ENCODE results near the gene CASP2. TPM values are rescaled to one million over a fixed set of nuclear protein-coding genes. Genes with fewer than 3 reads are reported as not detected.
"Not testable (repeated sequence)": the region's sequence is repeated elsewhere in the genome, so short reads cannot be mapped to it uniquely, and the experiment has no call there.

The CASP2 gene
- total RNA-seq, 2 donors from 2014 or later: 29.9 to 39.4 TPM

DNA sequence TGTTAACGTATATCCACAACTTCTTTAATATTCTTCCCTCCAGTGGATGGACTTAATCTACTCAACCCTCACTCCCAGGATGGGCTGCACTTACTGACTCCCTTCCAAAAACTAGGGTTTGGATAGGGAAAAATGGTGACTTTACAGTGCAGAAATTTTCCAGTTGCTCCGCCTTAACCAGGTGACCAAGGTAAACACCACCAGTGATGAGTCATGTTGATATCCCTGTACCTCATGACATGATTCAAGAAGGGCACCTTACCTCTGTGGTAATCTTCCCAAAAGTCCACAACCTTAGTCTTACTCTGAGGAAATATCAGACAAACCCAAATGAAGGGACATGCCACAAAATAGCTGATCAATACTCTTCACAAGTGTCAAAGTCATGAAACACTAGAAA is 28.4 kb upstream of the CASP2 start:
- intact Hi-C loops (cut with DNase I, micrococcal nuclease): no loop called here

DNA sequence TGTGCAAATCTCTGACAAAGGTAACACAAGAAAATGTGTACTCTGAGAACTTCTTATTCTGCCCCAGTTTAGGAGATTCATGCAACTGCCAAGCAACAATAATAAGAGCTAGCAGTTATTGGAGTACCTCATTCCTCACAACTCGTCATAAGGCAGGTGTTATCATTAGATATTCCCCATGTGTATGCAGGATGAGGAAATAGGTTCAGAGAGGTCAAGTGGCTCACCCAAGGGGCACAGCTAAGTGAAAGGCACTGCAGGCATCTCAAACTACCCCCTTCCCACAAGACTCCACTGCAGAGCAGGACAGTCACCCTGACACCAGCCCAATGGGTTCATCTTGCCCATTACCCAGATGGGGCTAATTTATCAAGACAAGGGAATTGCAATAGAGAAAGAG is 26.2 kb upstream of the CASP2 start:
- DNase-seq (no peak), ATAC-seq (no peak)
- intact Hi-C loops (cut with DNase I, micrococcal nuclease): no loop called here

More for the DNA sequence above, 28.4 kb upstream of the CASP2 start:
- DNase-seq (no peak), ATAC-seq (no peak)

- ATAC-seq: peak; percentile 90
- intact Hi-C loops (cut with DNase I, micrococcal nuclease): no loop called here
- DNase-seq: peak; percentile 89 to 91
Measured at GRCh38 chr7:143263266-143264195, 24.6 kb upstream of the CASP2 start, which contains the start of gene GSTK1. TSS of gene GSTK1 (plus strand) at chr7:143263441. CDS start at chr7:143263514, 73 bp downstream.

- DNase-seq; intact Hi-C loops (cut with DNase I, micrococcal nuclease): not testable (repeated sequence)
- peak; percentile 6 for ATAC-seq
Measured at GRCh38 chr7:143264196-143264568, 24.0 kb upstream of the CASP2 start.

GRCh38 chr7:143265017-143265693 is 23.0 kb upstream of the CASP2 start:
- no peak for ATAC-seq
- intact Hi-C loops (cut with DNase I, micrococcal nuclease): no loop called here
- no peak for DNase-seq

- intact Hi-C loops (cut with DNase I, micrococcal nuclease): no loop called here
- ATAC-seq: peak; percentile 91
- peak; percentile 61 to 84 for DNase-seq
Measured at GRCh38 chr7:143269251-143269650, 18.9 kb upstream of the CASP2 start.

DNA sequence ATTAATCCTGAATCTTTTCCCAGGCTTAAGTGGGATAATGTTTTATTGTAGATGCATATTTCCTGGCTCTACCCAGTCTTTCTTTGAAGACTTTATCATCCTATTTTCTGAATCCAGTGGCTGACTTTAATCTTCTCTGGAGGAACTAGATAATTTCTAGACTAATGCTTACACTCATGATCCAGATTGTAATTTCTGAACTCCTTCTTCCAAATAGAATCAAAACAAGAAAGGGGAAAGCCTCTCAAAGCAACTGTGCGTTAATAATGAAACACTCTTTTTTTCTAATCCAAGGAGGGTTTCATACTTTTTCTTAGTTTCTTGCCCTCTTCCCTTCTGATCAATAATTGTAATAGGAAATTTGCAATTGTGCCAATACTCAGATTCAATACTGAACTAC is 16.9 kb upstream of the CASP2 start:
- intact Hi-C loops (cut with DNase I, micrococcal nuclease): no loop called here
- ATAC-seq: no peak
- no peak for DNase-seq

- intact Hi-C loops (cut with DNase I, micrococcal nuclease): no loop called here
- ATAC-seq: no peak
- DNase-seq: no peak
Measured at GRCh38 chr7:143272871-143273270, 15.3 kb upstream of the CASP2 start.

- intact Hi-C loops (cut with DNase I, micrococcal nuclease): no loop called here
- no peak for ATAC-seq
- DNase-seq: no peak
Measured at GRCh38 chr7:143279186-143280098, 8.7 kb upstream of the CASP2 start.

GRCh38 chr7:143280160-143280559 is 8.0 kb upstream of the CASP2 start:
- DNase-seq: no peak
- no peak for ATAC-seq
- intact Hi-C loops (cut with DNase I, micrococcal nuclease): no loop called here

- intact Hi-C loops (cut with DNase I, micrococcal nuclease): no loop called here
- ATAC-seq (no peak), DNase-seq (no peak)
Measured at GRCh38 chr7:143280566-143280965, 7.6 kb upstream of the CASP2 start.

DNA sequence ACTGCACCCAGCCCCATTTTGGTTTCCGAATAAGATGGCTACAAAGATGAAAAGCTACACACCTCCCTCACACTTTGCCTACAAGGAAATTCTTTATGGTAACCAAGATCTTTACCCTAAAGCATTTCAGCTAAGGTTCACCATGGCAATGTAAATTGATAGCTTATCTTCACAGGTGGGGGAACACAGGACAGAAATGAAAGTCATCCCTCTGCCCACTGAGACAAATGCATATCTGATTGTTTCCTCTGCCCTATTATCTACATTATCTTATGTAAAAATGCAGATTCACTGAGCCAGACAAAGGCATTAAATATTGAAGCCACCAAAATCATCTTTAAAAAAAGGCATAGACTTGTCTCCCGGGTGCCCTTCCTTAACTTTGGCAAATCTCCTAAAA is 6.6 kb upstream of the CASP2 start:
- ATAC-seq: no peak
- no peak for DNase-seq
- intact Hi-C loops (cut with DNase I, micrococcal nuclease): no loop called here

DNA sequence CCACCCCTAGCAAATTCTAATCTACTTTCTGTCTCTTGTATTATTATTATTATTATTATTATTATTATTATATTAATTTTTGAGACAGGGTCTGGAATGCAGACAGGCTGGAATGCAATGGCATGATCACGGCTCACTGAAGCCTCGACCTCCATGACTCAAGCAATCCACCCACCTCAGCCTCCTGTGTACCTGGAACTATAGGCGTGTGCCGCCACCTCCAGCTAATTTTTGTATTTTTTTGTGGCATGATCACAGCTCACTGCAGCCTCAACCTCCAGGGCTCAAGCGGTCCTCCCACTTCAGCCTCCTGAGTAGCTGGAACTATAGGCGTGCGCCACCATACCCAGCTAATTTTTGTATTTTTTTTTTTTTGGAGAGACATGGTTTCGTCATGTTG is 6.0 kb upstream of the CASP2 start:
- intact Hi-C loops (cut with DNase I, micrococcal nuclease): no loop called here
- ATAC-seq (no peak), DNase-seq (no peak)

DNA sequence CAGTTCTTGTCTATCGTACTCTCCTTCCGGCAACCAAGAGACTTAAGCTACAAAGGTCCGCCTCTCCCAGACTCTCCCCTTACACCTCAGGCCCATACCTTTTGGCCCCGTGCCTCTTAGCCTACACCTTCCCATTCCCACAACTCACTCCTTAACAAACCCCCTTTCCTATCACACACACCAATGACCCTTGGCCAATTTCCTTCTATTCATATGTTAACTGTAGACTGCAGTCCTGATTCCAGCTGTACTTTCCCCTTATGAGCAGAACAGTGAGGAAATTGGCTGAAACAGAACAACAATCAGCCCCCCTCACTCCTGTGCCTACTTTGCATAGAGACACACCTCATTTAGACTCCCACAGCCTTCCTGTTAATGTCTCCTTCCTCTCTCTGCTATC is 4.8 kb upstream of the CASP2 start:
- intact Hi-C loops (cut with DNase I, micrococcal nuclease): no loop called here
- ATAC-seq (peak; percentile 28), DNase-seq (peak; percentile 52 to 70)

- ATAC-seq (peak; percentile 63), DNase-seq (peak; percentile 77 to 87)
- intact Hi-C loops (cut with DNase I, micrococcal nuclease): no loop called here
Measured at GRCh38 chr7:143284591-143285469, 3.3 kb upstream of the CASP2 start, which contains the start of gene TMEM139. TSS of gene TMEM139 (plus strand) at chr7:143284958. CDS start at chr7:143285958, 1,000 bp downstream.

DNA sequence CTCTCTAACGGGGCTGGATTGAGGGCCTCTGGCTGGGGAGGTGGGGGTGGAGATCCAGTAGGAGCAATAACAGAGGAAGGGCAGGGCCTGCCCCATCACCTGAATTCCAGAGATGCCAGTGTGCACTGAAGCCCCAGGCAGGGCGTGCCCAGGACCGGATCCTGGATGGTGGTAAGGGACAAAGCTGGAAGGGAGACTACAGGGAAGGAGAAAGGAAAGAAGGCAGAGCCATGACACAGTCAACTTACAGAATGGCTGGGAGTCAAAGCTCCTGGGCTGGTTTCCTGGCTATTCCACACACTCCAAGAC is 2.7 kb upstream of the CASP2 start:
- peak; percentile 47 for ATAC-seq
- peak; percentile 67 to 87 for DNase-seq
- intact Hi-C loops (cut with DNase I, micrococcal nuclease): no loop called here

DNA sequence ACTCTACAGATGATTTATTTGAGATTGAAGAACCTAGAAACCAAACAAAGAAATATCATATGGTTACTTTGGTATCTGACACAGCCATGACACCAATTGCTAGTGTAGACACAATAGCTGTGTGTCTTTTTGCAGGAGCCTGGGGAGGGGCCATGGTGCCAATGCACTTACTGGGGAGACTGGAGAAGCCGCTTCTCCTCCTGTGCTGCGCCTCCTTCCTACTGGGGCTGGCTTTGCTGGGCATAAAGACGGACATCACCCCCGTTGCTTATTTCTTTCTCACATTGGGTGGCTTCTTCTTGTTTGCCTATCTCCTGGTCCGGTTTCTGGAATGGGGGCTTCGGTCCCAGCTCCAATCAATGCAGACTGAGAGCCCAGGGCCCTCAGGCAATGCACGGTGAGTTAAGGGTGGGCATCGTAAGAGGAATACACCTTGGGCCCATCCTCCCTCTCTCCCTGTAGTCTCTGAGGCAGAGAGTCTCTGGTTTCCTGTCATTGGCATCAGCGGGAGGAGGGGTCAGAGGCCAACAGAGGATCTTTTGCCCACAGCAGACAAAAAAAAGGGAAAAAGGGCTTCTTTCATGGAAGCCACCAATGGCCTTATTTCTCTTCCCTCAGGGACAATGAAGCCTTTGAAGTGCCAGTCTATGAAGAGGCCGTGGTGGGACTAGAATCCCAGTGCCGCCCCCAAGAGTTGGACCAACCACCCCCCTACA is 2.2 kb upstream of the CASP2 start:
- intact Hi-C loops (cut with DNase I, micrococcal nuclease): no loop called here
- no peak for DNase-seq
- ATAC-seq: no peak

GRCh38 chr7:143286522-143286890 is 1.6 kb upstream of the CASP2 start:
- ATAC-seq: no peak

More at GRCh38 chr7:143286522-143286890, 1.6 kb upstream of the CASP2 start:
- intact Hi-C loops (cut with DNase I, micrococcal nuclease): no loop called here
- no peak for DNase-seq

Data from left colon (tissue), 2 donors.